HG02852 (cell line): ENCODE results near the gene MAF.

Experiments used
- ATAC-seq: cut with Tn5 transposase; IDR thresholded peaks from one replicate; pipeline ENCODE4 v1.9.1; 2021; ENCODE audit warnings: mild to moderate bottlenecking, moderate library complexity; ENCODE audit not compliant: unreplicated experiment

The MAF gene

DNA sequence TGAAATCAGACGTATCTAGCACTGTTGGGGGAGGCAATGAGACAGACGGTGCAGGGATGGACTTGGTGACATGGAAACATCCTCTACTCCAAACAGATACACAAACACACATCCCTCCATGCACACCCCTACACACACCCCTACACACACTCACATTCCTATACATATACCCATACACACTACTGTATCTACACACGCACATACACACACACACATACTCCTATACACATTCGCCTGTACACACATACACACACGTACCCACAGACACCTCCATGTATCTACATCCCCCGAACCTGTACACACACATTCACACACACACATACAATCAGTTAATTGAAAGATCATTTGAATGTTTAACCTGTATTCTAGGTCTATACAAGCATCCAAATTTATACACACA lies 53.5 kb downstream of the MAF start:
- ATAC-seq = no peak
